NCI-H526 treated with DMSO at 0.1 percent for 48 hours (cell line): ENCODE measurements around the gene LRCH3.
A peak's percentile ranks its signal among the peaks of the same experiment; 100 is the strongest.
"Not testable (repeated sequence)": the region's sequence is repeated elsewhere in the genome, so short reads cannot be mapped to it uniquely, and the experiment has no call there.

Experiments used
- DNase-seq: peaks from one replicate; lab custom pipeline; 2025; lab: John Stamatoyannopoulos, UW

The LRCH3 gene

DNA sequence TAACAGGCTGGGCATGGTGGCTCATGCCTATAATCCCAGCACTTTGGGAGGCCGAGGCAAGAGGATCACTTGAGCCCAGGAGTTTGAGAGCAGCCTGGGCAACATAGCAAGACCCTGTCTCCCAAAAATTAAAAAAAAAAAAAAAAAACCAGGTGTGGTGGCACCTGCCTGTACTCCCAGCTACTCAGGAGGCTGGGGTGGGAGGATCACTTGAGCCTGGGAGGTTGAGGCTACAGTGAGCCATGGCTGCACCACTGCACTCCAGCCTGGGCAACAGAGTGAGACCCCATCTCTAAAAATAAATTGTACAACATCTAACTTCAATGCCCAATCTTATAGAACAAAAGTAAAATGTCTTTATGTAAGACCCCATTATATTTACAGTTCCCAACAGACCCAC lies 95.0 kb downstream of the LRCH3 start:
- not testable (repeated sequence) for DNase-seq

DNA sequence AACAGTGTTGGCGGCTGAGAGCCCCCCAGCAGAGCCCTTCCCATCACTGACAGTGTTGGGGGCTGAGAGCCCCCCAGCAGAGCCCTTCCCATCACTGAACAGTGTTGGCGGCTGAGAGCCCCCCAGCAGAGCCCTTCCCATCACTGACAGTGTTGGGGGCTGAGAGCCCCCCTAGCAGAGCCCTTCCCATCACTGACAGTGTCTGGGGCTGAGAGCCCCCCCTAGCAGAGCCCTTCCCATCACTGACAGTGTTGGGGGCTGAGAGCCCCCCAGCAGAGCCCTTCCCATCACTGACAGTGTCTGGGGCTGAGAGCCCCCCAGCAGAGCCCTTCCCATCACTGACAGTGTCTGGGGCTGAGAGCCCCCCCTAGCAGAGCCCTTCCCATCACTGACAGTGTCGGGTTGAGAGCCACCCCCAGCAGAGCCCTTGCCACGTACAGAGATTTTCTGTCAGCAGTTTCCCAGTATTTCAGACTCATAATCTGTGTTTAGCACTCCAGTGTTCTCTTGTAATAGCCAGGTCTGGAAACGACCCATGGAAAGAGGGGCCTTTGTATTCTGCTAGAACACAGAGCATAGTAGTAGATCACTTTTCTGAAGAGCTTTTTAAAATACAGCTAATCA lies 96.5 kb downstream of the LRCH3 start:
- not testable (repeated sequence) for DNase-seq

DNA sequence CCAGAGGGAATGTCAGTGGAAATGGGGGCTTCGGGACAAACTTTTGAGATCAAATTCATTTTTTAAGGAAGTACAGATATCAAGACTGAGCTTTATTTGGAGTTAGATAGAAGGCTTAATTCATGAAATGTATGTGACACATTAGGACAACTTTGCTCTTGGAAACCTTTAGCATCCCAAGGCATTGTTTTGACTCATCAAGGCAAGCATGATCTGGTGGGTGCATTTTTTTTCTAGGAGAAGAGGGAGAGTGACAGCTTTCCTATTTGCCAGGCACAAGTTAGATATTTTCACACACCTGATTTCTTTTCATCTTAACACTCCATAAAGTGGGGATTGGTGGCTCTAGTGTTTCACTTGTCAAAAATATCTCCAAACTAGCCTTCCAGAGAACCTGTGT lies 97.5 kb downstream of the LRCH3 start:
- no peak for DNase-seq

DNA sequence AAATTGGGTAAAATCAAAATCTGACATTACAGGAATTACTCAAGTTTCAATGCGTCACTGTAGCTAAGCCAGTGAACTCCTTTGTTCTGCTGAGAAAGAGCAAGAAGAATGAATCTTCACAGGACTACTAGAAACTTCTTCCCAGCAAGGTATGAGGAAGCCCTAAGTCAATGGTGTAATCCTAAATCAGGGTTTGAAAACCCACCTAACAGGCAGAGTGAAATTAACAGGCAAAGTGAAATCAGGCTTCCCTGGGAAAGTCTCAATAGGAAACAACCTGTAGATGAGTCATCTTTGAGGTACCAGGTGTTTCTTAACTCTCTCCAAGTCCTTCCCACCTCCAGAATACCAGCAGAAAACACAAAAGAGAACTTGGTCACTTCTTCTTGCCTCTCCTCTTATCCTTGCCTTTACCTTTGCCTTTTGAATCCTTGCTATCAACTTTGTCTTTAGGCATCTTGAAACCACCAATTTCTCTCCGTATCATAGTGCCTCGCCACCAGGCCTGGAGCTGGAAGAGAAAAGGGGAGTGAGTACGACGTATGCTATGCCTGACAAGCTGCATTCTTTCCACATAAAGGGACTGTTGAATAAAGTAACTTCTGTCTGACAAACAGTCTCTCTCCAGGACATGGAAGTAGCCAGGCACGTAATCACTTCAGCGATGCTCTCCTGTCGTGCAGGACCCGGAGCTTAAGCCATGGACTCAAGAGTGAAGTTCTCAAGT lies 98.3 kb downstream of the LRCH3 start:
- DNase-seq, result no peak

DNA sequence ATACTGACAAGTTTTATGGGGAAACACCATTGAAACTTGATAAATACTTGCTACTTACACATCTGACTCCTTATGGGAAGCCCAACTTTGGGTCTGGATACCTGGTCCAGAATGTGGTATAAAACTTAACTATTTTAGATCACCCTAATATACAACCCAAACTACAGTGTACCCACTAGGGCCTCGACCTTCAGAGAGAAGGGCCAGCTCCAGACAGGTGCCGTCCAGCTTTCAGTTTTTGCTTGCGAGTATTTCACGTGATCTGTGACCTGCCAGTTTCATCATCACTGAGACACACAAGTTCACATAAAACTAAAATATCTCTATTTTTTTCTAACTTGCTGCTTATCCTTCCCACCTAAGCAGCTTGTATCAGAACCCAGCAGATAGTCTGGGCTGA lies 99.6 kb downstream of the LRCH3 start:
- no peak for DNase-seq

DNA sequence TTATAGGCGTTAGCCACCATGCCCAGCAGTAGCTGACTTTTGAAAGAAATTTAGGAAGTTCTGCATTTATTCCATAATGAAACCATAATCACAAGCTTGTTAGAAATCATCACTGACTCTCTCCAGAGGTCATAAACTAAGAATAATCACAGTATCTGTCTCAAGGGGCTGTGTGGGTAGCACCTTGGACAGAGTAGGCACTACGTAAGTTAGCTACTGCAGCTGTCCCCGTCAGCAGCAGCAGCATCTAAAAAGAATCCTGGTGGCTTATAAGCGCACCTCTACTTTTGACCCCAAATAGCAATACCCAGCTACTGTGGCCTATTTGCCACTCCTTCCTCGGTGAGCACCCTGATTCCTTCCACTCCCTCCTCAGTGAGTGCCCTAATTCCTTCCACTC lies 101.1 kb downstream of the LRCH3 start:
- no peak for DNase-seq

DNA sequence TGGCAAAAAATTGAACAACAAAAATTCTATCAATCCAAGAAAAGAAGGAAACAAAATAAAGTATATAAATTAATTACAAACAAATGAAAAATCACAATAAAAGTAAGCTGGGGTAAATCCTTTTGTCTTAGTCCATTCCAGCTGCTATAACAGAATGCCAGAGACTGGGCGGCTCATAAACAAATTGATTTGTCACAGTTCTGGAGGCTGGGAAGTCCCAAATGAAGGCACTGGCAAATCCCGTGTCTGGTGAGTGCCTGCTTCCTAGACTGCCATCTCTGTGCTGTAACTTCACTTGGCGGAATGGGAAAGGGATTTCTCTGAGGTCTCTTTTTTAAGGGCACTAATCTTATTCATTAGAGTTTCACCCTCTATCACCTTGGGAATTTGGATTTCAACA lies 105.4 kb downstream of the LRCH3 start:
- DNase-seq, result no peak

DNA sequence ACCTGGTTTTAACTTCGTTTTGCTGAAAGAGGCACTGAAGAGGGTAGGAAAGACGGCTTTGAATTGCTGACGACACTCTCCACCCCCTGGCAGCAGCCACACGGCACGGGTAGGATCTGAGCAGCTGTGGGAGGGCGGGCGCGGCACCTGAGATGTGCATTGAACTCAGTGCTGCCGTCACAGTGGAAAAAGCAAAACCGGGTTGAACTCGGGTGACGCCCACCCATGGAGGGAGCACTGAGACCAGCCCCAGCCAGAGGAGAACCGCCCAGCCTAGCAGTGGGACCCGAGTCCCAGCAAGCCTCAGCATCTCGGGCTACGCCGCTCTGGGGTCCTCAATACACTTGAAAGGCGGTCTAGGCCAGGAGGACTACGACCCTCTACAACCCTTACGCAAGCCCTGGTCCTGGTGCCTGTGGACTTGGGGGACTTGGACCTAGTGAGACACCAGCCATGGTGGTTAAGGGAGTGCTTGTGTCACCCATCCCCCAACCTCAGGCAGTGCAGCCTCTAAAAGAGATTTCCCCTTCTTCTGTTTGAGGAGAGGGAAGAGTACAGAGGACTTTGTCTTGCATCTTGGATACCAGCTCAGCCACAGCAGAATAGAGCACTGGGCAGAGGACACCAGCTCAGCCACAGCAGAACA lies 108.9 kb downstream of the LRCH3 start:
- no peak for DNase-seq

DNA sequence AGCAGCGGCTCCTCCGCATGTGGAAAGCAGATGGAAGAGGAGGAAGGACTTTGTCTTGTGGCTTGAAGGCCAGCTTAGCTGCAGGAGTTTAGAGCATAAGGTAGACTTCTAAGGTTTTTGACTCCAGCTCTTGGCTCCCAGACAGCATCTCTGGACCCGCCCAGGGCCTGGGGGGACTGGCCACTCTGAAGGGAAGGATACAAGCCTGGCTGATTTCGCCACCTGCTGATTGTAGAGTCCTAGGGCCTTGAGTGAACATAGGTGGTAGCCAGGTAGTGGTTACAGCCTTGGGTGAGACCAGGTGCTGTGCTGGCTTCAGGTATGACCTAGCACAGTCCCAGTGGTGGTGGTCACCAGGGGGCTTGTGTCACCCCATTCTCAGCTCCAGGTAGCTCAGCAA lies 110.6 kb downstream of the LRCH3 start:
- DNase-seq, result no peak

DNA sequence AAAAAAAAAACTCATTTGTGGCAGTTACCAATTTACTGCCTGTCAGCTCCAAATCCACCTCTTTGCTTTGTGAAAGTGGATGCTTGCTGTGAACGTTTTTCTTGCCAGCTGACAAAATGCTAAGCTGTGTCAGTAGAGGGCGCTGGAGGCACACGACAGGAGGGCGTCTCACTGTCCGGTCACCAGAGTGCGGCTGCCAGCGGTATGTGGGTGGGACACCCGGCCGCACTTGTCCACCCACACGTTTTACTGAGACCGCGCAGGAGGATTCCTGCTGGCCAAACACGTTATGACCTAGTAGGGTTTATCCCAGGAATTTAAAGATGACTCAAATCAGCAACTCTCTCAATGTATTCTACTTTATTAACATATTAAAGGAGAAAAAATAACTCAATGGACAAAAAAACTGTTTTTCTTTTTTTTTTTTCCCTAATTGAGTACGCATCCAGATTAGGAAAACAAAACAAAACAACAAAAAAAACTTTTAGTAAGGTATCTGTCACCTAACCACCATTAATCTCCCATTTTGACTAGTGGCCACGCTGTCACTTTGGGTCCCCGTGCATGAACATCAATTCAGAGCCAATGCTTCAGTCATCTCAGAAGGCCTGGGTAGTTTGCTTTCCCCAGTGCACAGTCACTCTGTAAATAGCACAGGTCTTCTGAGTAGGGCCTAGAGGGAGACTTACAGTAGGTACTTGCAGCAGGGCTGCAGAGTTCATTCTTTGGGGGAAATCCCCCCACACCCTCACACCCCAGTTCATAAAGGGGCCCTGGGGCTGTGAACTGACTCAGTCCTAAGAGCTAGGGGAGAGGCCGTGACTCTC lies 115.2 kb downstream of the LRCH3 start:
- peak; percentile 66 for DNase-seq

DNA sequence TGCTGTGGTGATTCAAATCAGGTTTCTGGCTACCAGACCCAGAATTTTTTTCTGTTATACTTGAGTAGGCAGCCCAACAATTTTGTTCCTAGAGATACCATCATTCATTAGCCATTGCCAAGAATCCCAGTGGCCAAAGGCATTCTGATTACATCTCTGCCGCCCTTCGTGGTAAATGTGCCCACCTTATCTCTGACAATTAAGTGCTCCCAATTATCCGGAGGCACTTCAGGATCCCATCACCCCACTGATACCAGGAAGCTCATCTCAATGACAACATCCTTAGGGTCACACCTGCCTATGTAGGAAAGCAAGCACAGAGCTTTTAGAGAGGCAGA lies 115.8 kb downstream of the LRCH3 start:
- DNase-seq, result no peak

DNA sequence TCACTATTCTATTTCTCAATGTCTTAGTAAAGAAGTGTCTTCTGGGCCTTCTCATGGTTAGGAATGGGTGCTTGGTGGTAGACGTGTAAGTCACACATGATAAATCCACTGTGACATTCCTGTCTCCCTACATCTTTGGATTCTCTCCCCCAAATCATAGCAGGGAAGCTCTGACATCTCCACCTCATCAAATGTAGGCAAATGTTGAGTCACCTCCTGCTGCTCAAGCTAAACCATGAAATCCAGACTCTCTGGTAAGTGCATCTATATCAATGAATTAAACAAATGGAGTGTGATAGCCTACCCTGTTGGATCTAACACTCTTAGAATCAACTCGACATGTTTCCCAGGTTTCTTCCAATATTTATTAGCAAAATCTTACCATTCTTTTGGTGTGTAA lies 116.1 kb downstream of the LRCH3 start:
- DNase-seq, result no peak

DNA sequence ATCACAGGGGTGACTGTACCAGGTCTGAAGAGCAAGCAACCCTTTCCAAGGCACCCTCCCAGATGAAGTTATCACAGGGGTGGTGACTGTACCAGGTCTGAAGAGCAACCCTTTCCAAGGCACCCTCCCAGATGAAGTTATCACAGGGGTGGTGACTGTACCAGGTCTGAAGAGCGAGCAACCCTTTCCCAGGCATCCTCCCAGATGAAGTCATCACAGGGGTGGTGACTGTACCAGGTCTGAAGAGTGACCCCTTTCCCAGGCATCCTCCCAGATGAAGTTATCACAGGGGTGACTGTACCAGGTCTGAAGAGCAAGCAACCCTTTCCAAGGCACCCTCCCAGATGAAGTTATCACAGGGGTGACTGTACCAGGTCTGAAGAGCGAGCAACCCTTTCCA lies 117.5 kb downstream of the LRCH3 start:
- not testable (repeated sequence) for DNase-seq

DNA sequence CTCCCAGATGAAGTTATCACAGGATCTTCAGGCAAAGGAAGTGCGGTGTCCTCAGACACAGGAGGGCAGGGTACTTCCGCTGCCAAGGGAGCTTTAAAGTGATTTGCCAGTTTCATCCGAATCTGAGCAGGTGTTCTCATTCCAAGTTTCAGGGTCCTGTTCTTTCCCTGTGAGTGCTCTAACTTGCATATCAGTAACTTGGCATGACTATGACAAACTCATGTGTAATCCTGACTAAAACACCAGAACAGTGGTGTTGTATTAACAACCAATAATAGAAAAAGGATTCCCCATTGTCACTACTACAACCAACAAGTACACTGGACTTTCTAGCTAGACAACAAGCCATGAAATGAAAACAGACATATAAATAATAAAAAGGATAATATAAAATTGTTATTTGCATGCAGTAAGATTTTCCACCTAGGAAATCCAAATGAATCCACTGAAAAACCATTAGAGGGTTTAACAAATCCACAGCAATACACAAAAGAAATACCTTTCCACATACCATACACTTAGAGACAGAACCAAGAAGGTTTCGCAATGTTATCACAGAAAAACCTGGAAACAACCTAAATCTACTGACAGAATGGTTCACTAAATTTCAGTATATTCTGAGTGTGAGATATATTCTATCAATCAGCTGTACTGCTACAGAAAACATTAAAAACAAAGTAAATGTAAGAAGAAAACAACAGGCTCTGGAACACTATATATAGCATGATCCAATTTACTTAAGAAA lies 118.1 kb downstream of the LRCH3 start:
- DNase-seq, result no peak

DNA sequence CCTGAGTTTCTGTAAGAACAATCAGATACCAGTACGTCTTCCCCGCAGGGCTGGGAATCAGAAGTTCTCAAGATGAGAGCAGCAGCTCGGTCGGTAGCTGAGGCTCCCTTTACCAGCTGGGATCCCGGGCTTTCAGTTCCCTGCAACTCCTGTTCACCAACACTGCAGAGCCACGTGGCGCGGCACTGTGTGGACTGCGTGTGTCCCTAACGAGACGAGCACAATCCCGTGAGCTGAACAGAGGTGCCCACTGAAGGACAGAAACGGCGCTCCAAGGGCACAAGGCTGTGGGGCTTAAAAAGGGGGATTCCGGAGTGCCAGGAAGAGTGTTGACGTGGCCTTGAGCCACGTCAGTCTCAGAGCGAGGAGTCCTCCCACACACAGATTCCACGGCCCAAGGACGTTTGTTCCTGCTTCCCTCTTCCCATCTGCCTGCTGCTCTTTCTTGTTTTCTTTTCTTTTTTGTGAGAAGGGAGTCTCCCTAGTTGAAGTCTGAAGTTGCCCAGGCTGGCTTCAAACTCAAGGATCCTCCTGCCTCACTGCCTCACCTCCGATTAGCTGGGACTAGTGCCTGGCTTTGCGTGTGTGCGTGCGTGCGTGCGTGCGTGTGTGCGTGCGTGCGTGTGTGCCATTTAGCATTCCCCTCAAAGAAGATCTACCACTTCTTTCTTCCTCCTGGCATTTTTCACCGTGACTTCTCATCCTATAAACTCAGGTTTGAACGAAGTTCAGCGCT lies 121.9 kb downstream of the LRCH3 start:
- no peak for DNase-seq

DNA sequence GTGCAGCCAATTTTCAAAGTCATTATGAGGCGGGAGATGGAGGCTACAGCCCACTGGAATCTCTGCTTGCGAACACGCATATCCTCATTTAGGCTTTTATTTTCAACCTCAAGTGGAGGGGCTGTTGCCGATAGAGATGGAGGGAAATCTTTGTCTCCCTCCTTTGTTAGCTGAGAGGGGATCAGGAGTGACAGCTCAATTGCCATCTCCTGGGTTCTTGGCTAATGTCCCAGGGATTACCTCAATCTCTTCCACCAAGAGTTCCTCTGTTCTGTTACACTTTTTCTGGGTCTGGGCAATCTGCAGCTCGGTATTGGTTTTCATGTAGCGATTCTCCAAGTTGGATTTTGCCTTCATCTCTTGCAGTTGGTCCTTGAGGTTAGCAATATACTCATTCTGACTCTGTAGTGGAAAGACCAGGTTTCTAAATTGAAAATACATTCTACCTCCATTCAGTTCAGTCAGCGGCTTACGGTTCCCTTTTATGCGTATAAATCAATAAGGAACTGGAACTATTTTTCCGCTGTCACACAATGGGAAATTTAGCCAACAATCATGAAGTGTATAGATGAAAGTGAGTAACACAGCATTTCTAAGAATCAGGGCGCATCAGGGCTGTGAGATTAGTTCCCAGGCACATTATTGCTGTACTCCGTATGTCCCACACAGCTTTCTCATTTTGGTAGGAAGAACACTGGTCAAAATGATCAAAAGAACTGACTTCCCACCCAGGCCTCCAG lies 122.8 kb downstream of the LRCH3 start:
- no peak for DNase-seq

DNA sequence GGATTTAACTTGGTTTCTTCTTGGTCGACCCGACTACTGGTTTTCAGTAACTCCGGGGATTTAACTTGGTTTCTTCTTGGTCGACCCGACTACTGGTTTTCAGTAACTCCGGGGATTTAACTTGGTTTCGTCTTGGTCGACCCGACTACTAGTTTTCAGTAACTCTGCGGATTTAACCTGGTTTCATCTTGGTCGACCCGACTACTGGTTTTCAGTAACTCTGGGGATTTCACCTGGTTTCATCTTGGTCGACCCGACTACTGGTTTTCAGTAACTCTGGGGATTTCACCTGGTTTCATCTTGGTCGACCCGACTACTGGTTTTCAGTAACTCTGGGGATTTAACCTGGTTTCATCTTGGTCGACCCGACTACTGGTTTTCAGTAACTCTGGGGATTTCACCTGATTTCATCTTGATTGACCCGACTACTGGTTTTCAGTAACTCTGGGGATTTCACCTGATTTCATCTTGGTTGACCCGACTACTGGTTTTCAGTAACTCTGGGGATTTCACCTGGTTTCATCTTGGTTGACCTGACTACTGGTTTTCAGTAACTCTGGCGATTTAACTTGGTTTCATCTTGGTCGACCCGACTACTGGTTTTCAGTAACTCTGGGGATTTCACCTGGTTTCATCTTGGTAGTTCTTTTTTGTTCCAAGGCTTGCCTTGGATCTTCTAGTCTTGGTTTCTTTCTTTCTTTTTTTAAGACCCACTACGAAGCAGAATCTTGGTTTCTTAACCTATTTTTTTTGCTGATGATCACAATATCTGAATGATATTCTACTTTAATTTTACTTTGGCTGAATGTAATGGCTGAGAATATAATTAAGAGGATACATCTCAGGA lies 130.6 kb downstream of the LRCH3 start:
- DNase-seq, result not testable (repeated sequence)

DNA sequence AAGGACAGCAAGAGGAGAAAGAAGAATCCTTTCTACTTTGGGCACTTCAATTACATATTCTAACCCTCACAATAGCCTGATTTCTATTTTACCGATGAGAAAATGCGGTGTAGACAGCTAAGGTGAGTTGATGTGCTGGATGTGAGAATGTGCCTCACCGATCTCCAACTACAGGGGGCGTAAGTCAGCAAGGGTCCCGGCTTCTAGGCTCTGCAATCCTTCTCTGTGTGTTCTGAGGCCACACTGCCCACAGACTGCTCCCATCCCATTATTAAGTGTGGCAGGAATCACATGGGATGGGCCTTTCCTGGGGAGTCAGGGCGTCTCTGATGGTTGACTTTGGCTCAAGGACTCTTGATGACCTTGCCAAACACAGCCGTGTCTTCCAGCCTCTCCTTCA lies 135.4 kb downstream of the LRCH3 start:
- DNase-seq, result no peak

DNA sequence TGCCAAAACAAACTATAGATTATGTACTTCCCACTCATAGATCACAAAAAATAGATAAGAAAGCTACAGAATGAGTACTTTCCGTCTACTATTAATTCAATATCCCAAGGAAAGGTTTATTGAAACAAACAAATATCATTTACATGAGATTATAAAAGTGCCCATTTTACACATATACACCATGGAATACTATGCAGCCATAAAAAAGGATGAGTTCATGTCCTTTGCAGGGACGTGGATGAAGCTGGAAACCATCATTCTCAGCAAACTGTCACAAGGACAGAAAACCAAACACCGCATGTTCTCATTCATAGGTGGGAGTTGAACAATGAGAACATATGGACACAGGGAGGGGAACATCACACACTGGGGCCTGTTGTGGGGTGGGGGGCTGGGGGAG lies 136.5 kb downstream of the LRCH3 start:
- DNase-seq, result not testable (repeated sequence)
